ENCODE measurements around the gene SLC26A3. TPM values are rescaled to one million over a fixed set of nuclear protein-coding genes. Genes with fewer than 3 reads are reported as not detected.

Gene SLC26A3
- total RNA-seq, 1 experiment from 2014 or later = not detected

GRCh38 chr7:107773027-107773426 is 30.0 kb downstream of the SLC26A3 start:
- H4K5ac ChIP-seq (ENCODE audit: insufficient read length, low read depth, low read length) = no peak overlapping the region
- H3K4ac ChIP-seq (ENCODE audit: low read depth, low read length) = no peak overlapping the region
- H3K27me3 ChIP-seq (ENCODE audit: insufficient read depth, low read length) = no peaks in the 10 kb centered on the region
- H3K27ac ChIP-seq (ENCODE audit: insufficient read length, low read depth, low read length) = no peak overlapping the region
- H2BK120ac ChIP-seq (ENCODE audit: low read depth, low read length, poor library complexity, severe bottlenecking) = no peak overlapping the region
- H2BK20ac ChIP-seq (ENCODE audit: low read depth, low read length, poor library complexity, severe bottlenecking) = no peak overlapping the region
- H3K23ac ChIP-seq (ENCODE audit: insufficient read length, low read depth, low read length) = no peak overlapping the region
- Mint-ChIP-seq H3K27me3 (ENCODE audit: low read depth) (peaks cover 7% of the 10 kb centered on the region), H3K4me3 (no peak overlapping the region), H3K36me3 (ENCODE audit: insufficient read depth in 1 of 3, low read depth in 3 of 3) (no peaks in the 10 kb centered on the region), H3K27ac (no peak overlapping the region), H3K4me1 (no peaks in the 10 kb centered on the region), H3K9me3 (no peaks in the 10 kb centered on the region)
- H2AK5ac ChIP-seq (ENCODE audit: insufficient read length, low read length) = no peak overlapping the region
- no peaks in the 10 kb centered on the region for H3K79me2 ChIP-seq (ENCODE audit: insufficient read depth, low read length)
- no peak overlapping the region for H3K56ac ChIP-seq (ENCODE audit: insufficient read length, low read depth, low read length)
- H2BK5ac ChIP-seq (ENCODE audit: insufficient read length, low read length) = no peak overlapping the region
- no peaks in the 10 kb centered on the region for H4K20me1 ChIP-seq (ENCODE audit: control insufficient read depth, insufficient read depth, insufficient read length)
- no peak overlapping the region for H2BK15ac ChIP-seq (ENCODE audit: low read depth, low read length)
- no peak overlapping the region for H3K14ac ChIP-seq (ENCODE audit: insufficient read depth, low read length)
- H3T11ph ChIP-seq (ENCODE audit: low read length) = no peak overlapping the region
- H3K4me2 ChIP-seq (ENCODE audit: insufficient read depth, insufficient read length, low read length) = no peak overlapping the region
- no peak overlapping the region for H3K18ac ChIP-seq (ENCODE audit: insufficient read length, low read depth, low read length)
- H4K8ac ChIP-seq (replicated peaks; ENCODE audit: insufficient read length, low read depth, low read length) = no peak overlapping the region
- no peaks in the 10 kb centered on the region for H3K4me1 ChIP-seq (ENCODE audit: insufficient read depth, low read length)
- no peak overlapping the region for H2BK12ac ChIP-seq (ENCODE audit: insufficient read length, low read depth, low read length)
- no peaks in the 10 kb centered on the region for H3K79me1 ChIP-seq (ENCODE audit: insufficient read depth, low read depth, low read length, poor library complexity, severe bottlenecking)
- no peak for DNase-seq
- H2AFZ ChIP-seq (ENCODE audit: low read length) = no peak overlapping the region
- TF ChIP-seq, protein P1, sequence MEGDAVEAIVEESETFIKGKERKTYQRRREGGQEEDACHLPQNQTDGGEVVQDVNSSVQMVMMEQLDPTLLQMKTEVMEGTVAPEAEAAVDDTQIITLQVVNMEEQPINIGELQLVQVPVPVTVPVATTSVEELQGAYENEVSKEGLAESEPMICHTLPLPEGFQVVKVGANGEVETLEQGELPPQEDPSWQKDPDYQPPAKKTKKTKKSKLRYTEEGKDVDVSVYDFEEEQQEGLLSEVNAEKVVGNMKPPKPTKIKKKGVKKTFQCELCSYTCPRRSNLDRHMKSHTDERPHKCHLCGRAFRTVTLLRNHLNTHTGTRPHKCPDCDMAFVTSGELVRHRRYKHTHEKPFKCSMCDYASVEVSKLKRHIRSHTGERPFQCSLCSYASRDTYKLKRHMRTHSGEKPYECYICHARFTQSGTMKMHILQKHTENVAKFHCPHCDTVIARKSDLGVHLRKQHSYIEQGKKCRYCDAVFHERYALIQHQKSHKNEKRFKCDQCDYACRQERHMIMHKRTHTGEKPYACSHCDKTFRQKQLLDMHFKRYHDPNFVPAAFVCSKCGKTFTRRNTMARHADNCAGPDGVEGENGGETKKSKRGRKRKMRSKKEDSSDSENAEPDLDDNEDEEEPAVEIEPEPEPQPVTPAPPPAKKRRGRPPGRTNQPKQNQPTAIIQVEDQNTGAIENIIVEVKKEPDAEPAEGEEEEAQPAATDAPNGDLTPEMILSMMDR (conservative IDR thresholded peaks at IDR 0.05) = no peak
- no peaks in the 10 kb centered on the region for H3K9me3 ChIP-seq (ENCODE audit: control insufficient read depth, low read depth, low read length)
- no CpG with 5 or more reads among the region's 2 CpGs for WGBS (ENCODE audit: extremely low coverage, insufficient read length, low lambda C conversion rate)
- no peak overlapping the region for H4K91ac ChIP-seq (ENCODE audit: insufficient read length, low read depth, low read length)
- no peak overlapping the region for H3K9ac ChIP-seq (ENCODE audit: extremely low read depth, insufficient read length, low read length)
- no peaks in the 10 kb centered on the region for H3K23me2 ChIP-seq (ENCODE audit: insufficient read length, low read depth, low read length, poor library complexity, severe bottlenecking)

Data from H9 (cell line).